Stimulated activated CD8-positive, alpha-beta memory T cell treated with anti-CD3 and anti-CD28 coated beads, Interleukin-12 subunit alpha, Interleukin-12 subunit beta, amount 100 ng/mL, for 4 hours (primary cell): ENCODE data around the gene OR10A6.

ENCODE experiments used
- DNase-seq: peaks from one replicate; pipeline ENCODE4 v3.0.0-alpha.2; 2020; ENCODE audit warnings: low read depth

Gene OR10A6

GRCh38 chr11:7910286-7910788, 20.7 kb downstream of the OR10A6 start:
- DNase-seq = no peak

GRCh38 chr11:7909585-7910285, 21.3 kb downstream of the OR10A6 start:
- no peak for DNase-seq

GRCh38 chr11:7907121-7907520, 23.9 kb downstream of the OR10A6 start:
- DNase-seq = no peak

- DNase-seq = no peak
Observed at GRCh38 chr11:7906481-7906880, 24.6 kb downstream of the OR10A6 start.

- DNase-seq = no peak
Observed at GRCh38 chr11:7905961-7906429, 25.1 kb downstream of the OR10A6 start.

- no peak for DNase-seq
Observed at GRCh38 chr11:7905549-7905948, 25.5 kb downstream of the OR10A6 start.

GRCh38 chr11:7904917-7905316, 26.2 kb downstream of the OR10A6 start:
- DNase-seq = no peak

GRCh38 chr11:7903940-7904339, 27.1 kb downstream of the OR10A6 start:
- no peak for DNase-seq

- no peak for DNase-seq
Observed at GRCh38 chr11:7901319-7901854, 29.7 kb downstream of the OR10A6 start.

- DNase-seq = no peak
Observed at GRCh38 chr11:7900686-7901085, 30.4 kb downstream of the OR10A6 start.

GRCh38 chr11:7899418-7899817, 31.6 kb downstream of the OR10A6 start:
- DNase-seq = no peak

- DNase-seq = no peak
Observed at GRCh38 chr11:7898666-7899283, 32.3 kb downstream of the OR10A6 start.

GRCh38 chr11:7896009-7896785, 34.9 kb downstream of the OR10A6 start:
- DNase-seq = no peak

GRCh38 chr11:7894251-7894650, 36.8 kb downstream of the OR10A6 start:
- no peak for DNase-seq

- no peak for DNase-seq
Observed at GRCh38 chr11:7893796-7894195, 37.3 kb downstream of the OR10A6 start.

GRCh38 chr11:7892840-7893254, 38.2 kb downstream of the OR10A6 start:
- no peak for DNase-seq

- DNase-seq = no peak
Observed at GRCh38 chr11:7892059-7892699, 38.9 kb downstream of the OR10A6 start.

- DNase-seq = no peak
Observed at GRCh38 chr11:7890417-7891172, 40.5 kb downstream of the OR10A6 start.

GRCh38 chr11:7889985-7890384, 41.1 kb downstream of the OR10A6 start:
- no peak for DNase-seq

- no peak for DNase-seq
Observed at GRCh38 chr11:7882860-7883259, 48.2 kb downstream of the OR10A6 start.
